Measurements from ENCODE around the gene ENPP7.

ENPP7 gene

DNA sequence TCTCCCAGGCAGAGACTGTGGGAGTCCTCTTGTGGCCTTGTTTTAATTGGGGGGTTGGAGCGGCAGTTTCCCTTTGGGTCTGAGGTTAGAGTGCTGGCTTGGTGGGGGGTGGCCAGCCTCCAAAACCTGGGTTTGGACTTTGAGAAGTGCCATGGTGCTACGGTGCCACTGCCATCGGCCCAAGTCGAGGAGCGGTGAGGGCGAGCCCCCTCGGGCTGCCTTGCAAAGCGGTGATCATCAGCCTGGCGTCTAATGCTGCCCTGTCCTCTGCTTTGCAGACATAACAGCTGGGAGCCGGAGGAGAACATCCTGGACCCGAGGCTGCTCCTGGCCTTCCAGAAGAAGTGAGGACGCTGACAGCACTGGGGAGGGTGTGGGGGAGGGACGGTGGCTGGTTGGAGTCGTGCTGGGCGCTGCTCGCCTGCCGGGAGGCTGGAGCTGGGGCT is 48.4 kb downstream of the ENPP7 start:
- DNase-seq = no peak

DNA sequence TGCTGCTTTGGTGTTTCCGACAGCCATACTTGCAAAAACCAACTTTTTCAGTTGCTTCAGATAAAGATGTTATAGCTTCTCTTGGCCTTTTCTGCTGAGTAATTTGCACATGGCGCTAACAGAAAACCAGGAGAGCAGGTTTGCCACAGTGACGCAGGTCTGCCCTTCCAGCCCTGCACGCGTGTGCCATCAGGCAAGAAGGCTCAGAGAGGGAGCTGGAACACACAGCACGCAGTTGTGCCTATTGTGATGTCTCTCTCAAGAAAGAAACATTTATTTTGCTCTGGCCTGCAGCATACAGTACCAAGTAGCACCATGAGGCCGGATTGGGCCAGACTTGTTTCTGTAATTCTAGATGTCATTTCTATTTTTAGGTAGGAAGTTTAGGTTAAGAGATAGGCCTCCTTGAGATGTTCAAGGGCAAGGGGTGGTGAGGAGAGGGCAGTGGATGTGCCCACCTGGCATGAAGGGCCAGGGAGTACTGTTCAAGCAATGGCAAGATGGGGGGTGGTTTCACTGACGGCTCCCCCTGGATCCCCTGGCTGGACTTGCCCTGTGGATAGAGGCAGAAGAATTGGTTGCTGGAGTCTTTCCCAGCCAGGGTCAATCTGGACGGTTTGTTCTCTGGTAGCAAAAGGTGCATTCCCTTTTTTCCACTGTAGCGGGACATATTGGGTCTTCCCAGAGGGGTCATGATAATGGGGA is 49.1 kb downstream of the ENPP7 start:
- no peak for DNase-seq

DNA sequence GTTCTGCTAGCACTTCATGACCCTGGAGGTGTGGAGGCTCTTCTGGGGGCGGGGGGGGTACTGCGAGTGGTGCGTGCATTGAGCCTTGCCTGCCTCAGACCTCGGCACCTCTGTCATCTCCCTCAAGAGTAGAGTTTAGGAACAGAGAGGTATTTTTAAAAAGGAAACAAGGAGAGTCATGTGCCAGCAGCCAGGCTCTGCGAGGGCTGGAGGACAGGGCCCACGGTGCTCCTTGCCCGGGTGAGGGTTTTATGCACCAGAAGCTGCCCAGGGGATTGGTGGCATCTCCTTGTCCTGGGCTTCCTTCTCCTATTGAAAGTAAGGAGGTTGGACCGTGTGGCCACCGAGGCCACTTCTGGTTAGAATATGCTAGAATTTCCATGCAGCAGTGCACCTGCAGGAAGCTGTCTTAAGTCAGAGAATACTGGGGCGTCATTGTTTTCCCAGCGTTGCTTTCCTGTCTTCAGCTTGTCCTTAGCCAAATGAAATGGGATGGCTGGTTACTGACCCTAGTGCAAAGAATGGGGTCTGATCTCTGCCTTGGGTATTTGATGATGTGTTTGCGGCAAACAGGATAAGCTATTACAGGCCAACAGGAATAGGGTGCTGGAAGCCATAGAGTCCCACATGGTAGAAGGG is 50.4 kb downstream of the ENPP7 start:
- DNase-seq = no peak

DNA sequence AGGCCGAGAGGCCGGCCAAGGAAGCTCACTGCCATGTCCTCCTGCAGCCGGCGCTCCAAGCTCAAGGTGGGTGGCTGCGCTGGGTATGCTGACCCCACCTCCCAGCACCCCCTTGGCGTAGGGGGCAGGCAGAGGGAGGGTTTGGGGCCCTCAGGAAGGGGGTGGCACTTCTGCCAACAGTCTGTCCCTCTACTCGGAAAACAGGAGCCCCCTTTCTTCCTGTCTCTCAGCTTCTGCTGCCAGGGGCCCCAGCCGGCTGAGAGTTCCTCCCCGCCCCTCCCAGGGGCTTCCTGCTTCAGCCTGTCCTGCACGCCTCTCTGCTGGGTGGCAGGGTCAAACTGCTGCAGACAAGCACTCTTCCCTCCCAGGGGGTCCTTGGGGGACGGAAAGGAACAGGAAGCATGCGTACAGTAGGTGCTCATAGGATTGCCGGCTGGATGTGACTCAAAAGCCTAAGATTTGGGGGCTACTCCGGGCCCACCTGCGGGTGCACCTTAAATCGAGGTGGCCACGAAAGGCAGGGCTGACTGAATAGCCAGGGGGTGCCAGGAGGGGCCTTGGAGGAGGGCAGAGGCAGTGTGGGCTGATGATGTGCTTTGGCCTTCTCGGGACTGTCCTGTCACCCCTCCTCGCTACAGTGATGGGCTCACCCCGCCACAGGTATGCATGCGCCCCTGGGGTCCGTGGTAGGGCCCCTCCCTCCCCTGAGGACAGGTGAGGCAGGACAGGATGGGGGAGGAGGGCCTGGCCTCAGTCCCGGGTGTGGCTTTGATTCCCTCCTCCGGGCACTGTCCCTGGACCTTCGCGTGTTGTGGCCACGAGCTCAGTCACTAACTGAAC is 51.2 kb downstream of the ENPP7 start:
- DNase-seq = no peak

DNA sequence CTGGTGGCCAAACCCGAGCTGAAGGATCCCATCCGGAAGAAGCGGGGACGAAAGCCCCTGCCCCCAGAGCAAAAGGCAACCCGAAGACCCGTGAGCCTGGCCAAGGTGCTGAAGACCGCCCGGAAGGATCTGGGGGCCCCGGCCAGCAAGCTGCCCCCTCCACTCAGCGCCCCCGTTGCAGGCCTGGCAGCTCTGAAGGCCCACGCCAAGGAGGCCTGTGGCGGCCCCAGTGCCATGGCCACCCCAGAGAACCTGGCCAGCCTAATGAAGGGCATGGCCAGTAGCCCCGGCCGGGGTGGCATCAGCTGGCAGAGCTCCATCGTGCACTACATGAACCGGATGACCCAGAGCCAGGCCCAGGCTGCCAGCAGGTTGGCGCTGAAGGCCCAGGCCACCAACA is 53.1 kb downstream of the ENPP7 start:
- DNase-seq = no peak

DNA sequence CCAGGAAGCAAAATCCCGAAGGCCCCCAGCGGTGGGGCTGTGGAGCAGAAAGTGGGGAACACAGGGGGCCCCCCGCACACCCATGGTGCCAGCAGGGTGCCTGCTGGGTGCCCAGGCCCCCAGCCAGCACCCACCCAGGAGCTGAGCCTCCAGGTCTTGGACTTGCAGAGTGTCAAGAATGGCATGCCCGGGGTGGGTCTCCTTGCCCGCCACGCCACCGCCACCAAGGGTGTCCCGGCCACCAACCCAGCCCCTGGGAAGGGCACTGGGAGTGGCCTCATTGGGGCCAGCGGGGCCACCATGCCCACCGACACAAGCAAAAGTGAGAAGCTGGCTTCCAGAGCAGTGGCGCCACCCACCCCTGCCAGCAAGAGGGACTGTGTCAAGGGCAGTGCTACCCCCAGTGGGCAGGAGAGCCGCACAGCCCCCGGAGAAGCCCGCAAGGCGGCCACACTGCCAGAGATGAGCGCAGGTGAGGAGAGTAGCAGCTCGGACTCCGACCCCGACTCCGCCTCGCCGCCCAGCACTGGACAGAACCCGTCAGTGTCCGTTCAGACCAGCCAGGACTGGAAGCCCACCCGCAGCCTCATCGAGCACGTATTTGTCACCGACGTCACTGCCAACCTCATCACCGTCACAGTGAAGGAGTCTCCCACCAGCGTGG is 53.7 kb downstream of the ENPP7 start:
- DNase-seq = no peak

DNA sequence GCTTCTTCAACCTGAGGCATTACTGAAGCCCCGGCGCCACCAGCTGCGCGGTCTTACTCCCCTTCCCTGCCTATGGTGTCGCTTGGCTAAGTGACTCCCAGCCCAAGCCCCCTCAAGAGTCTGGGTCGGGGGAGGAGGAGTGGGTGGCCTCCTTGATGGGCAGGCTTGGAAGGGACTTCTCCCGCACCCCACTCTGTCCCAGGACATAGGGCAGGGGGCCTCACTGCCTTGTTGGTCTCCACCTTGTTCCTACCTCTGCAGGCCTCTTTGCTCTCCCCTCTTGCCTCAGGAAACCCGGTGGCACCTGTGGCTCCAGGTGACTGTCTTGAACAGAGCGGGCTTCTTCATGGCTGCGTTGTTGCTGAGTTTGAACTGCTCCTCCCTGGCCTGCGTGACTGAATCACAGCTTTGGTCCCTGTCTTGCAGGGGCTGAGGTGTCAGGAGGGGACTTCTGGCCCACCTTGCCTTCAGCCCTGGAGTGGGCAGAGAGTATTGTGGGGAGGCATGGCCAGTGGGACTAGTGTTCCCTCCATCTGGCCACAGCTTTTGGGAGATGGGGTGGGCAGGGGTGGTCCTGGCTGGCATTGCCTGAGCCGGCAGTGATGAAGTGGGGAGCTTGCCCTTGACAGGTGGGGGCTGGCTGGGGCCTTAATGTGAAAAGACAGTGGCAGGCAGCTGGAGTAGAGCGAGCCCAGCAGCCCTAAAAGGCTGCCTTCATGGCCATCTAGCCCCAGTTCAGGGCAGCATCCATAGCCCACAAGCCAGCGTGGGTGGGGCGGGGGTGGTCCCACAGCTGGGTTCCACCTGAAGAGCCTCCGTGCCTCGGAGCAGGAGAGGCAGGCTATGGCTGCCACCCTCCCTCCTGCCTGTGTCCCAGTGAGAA is 54.5 kb downstream of the ENPP7 start:
- no peak for DNase-seq

DNA sequence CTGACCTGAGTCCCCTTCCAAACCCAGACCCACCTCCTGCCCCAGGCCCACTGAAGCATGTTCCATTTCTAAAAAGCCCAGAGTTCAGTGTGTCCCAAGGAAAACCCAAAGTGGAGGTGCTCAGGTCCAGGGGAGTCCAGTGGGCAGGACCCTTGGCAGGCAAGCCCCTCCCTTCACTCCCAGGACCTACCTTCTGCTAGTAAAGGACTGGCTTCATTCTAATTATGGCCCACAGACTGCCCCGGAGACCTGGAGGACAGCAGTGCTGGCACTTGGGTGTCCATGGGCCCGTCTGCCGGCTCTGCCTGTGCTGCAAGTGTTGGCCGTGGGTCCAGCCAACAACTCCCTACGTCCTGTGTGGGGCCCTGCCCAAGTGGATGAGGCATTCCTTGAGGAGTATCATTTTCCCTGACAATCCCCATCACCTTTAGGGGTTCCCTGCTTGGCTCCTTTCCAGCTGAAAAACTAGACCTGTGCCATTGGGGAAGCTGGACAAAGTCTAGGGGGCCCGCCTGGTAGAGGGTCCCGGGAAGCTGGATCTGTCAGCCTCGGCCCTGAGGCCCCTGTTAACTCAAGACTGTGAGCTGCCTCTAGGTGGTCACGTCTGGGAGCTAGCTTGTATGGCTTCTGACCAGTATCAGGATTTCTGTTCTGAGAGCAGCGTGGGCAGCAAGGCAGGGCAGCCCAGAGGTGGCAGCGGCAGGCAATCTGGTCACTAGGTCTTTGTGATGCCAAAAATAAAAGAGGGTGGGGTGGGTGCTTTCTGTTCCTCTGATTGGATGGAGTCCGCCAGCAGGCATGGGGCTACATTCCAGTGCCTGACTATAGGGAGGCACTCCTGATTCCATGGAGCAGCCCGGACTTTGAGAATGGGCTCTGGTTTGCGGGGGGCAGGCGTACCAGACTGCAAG is 55.4 kb downstream of the ENPP7 start:
- no peak for DNase-seq

DNA sequence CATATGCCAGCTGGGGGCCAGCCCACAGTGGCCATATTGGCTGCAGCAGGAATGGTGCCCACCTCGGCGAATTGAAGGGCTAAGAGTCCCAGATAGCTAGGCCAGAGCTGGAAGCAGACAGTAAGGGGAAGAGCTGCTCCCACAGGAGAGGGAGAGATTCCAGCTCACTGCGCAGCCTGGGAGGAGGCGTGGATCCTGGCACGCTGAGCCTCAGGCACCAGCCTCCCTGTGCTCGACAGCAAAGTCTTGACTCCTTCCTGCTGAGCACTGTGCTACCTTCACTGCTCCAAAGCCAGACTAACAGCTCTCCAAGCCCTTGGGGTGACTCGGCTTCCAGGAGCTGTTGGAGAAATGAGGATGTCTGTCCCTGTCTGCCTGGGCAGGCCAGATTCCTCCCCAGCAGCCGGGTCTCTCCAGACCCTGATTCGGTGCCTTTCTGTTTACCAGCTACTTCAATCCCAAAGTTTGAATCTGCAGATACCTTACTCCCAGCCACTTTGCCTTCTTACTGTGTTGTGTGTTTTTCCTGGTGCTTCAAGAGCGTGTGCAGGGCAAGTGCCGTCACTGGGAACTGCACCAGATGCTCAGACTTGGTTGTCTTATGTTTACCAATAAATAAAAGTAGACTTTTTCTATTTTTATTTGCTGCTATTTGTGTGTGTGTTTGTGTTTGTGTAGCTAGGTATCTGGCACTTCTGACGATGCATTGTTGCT is 56.3 kb downstream of the ENPP7 start:
- no peak for DNase-seq

DNA sequence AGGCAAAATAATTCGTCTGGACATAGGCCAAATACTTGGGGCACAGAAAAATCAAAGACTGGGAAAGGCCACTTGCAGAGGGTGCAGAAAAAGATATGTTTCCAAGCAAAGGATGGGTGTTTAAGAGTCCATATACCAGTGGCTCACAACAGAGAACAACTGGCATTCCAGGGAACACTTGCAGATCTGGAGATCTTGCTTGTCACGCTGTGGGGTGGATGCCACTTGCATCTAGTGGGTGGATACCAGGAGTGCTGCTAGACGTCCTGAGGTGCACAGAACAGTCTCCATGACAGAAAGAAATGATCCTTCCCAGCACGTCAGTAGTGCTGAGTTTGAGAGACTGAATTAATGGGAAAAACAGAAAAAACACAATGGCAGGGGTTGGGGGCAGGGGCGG is 57.7 kb downstream of the ENPP7 start:
- no peak for DNase-seq

DNA sequence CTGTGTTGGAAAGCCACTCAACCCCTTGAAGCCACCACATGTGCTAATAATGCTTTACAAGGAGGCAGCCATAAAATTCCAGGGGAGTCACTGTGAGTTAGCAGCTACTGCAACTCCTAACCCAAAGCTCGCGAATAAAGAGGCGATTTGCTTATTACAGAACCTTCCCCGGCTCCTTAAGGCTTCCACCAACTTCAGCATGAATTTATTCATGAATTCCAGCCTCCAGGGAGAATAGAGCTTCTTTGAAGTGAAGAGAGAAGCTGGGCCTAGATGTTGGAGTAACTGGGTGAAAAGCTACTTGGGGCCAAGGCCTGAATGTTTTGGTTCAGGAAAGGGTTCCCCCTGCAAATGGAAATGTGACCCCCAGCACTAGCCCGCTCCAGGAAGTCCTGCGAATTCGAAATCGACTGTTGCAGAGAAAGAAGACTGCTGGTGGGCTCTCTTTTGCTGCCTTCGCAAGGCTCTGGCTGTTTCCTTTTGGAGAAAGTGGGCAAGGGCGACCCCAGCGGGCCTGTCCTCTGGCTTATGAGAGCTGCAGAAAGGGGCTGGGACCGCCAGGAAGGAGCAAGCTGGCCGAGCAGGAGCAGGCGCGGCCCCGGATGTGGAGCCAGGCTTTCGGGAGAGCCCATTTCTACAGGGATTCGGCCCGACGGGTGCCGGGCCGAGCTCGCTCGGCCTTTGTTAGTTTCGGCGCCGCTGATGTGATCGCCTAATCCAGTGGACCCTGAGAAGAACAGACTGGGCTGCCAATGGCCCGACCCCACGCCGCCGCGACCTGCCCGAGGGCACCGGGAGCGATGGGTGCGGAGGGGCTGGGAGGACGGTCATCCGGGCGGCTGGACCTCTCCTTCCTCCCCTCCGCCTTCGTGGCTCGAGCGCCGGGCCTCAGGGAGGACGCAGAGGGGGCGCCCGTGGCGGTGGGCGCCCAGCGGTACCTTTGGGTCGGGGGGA is 58.5 kb downstream of the ENPP7 start:
- no peak for DNase-seq

DNA sequence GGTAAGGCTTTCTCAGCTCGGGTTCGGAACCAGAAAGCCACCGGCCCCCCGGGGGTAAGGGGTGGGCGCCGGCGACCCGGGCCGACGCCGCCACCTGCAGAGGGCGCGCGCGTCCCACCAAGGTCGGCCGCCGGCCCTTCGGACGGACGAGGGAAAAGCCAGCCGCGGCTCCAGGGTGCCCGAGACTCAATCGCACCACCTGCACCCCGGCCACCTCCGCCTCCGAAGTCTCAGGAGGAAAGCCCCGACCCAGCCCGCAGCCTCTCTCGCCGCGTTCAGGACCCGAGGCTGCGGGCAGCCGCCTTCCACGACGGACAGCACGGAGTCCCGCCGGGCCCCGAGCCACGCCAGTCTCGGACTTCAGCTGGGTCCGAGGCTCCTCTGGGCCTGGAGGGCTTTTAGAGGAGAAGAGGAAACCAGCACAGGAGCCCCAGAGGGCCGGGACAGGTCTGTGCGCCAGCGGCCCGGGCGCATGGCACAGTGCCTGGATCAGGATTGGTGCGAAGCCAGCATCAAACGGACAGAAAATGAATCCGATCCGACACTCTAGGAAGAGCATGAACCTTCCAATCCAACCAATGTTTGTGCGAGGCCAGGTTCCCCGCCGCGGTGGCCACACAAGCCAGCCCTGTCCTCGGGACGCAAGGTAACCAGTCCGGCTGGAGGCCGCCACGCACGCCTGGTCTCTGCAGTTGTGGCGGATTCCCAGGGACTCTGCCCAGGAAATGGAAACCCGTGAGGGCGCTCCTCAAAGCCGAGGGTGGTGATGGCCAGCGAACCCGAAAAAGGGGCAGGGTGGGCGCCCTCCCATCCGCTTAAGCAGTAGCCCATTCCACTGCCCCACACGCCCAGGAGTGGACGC is 59.4 kb downstream of the ENPP7 start:
- DNase-seq = peak; percentile 55 to 70

DNA sequence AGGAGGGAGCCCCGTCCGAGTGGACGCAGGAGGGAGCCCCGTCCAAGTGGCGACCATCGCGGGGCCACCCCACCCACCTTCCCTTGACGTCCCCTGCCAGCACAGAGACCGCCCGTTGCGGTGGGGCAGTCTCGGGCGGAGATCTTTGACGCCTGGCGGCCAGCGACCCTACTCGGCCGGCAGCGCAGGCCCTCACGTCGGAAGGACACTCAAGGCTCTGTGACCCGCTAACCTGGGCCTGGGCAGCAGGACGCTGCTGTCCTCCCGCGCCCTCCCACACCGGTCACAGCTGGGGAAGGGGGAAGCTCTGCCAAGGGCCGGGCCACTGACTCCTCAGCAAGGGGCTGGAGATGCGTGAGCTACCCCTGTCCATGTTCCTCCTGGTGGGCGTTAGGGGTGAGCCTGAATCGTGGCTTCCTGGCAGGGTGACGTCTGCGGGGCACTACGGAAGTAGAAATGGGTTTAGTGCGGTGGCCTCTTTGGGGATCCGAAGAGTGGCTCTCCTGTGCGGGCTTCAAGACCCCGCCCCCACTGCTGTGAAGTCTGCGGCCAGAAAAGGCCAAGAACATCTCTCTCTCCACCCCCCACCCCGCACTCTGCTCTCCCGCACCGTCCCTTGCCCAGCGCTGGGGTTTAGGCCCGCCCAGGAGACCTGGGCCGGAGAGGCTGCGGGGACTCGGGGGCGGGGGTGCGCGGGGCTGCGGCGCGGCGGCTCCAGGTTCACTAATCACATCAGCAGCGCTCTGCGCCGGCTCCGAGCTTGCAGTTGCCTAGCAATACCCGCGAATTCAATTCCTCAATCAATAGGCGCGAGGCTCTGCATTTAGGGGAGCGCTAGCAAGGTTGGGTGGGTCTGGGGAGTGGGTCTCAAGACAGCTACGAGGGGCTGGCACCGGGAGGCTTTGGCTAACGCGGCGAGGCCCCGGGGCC is 60.3 kb downstream of the ENPP7 start:
- DNase-seq = no peak

DNA sequence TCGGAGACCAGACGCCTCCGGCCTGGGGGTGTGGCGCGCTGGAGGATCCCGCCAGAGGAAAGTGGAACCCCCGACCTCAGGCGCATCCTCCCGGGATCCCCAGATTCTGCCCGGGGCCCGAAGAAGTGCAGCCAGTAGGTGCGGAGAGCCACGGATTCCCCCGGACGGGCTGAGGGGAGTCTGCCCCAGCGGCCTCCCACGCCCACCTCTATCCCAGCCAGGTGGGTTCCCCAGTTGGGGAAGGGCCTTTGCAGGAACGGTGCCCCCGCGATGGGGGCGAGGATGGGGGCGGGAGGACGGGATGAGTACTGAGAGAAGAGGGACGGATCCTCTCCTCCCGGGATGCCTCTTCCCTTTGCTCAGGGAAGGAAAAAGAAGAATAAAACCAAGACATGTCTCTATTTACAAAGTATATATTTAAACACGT is 61.0 kb downstream of the ENPP7 start:
- no peak for DNase-seq
